Measurements from ENCODE around the gene EXOSC7.

Gene EXOSC7

DNA sequence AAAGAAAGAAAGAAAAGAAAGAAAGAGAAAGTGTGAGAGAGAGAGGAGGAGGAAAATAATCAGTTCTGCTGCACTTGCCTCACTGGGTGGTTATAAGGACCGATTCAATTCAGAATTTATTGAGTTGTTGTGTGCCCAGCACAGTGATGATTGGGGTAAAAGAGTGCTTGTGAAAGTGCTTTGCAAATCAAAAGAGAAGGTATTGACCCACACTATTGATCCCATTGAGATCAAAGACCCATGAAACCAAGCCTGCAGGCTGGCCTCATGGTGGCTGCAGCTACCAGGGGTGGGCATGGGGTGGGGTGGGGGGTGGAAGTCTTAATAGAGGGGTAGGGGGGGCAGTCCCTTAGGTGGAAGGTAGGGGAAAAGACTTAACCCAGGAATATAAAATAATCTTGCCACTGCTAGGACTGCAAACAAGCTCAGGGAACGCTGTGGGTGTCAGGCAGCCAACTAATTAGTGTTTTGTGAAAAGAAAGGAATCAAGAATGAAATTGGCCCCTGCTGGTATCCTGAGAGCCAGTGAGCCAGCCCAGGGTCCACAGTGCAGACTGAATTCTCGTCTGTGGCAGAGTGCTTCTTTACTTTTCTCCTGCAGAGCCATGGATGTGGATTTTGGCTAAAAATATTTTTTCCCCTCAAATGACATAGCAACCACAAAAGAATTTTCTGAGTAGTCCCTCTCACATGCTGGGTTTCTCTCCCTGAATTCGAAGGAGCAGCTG, 84.3 kb downstream of the EXOSC7 start:
- DNase-seq, result no peak

Measured in femur (tissue), 1 donor.